A673 (cell line): ENCODE data around the gene LSM10.

ENCODE experiments used
- EZH2 ChIP-seq: fragments of 200-600 bp; sonication (generic); IDR thresholded peaks from 2 replicates; pipeline ENCODE4 v1.6.1; 2017; ENCODE audit warnings: borderline replicate concordance, low read depth, mild to moderate bottlenecking, mixed read lengths, antibody characterized with exemption, low read length; ENCODE audit not compliant: poor library complexity, severe bottlenecking
- TF ChIP-seq, protein P1 (sequence below): fragments of 300-800, 200-600 bp; sonication (generic); conservative IDR thresholded peaks from 2 replicates; pipeline ENCODE4 v1.5.1; 2017; ENCODE audit warnings: low read depth, mild to moderate bottlenecking, antibody characterized with exemption, low read length, moderate library complexity, mixed read lengths

DNA sequence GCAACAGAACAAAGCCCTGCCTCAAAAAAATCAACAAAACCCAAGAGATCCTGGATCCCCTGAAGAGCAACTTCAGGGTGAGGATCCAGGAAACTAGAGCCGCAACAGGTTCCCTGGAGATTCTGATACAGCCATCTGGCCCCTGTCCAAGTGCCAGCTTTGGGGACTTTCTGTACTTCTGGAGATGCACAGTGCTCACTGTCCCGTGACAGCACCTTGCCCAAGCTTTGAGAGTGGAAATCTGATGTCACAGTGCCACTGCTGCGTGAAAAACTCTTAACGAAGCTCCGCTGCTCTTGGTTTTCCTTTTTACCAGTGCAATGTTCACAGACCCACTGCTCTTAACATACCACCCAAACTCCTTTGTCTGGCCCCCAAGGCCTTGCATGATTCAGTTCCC lies 38.3 kb downstream of the LSM10 start:
- TF ChIP-seq, protein P1, sequence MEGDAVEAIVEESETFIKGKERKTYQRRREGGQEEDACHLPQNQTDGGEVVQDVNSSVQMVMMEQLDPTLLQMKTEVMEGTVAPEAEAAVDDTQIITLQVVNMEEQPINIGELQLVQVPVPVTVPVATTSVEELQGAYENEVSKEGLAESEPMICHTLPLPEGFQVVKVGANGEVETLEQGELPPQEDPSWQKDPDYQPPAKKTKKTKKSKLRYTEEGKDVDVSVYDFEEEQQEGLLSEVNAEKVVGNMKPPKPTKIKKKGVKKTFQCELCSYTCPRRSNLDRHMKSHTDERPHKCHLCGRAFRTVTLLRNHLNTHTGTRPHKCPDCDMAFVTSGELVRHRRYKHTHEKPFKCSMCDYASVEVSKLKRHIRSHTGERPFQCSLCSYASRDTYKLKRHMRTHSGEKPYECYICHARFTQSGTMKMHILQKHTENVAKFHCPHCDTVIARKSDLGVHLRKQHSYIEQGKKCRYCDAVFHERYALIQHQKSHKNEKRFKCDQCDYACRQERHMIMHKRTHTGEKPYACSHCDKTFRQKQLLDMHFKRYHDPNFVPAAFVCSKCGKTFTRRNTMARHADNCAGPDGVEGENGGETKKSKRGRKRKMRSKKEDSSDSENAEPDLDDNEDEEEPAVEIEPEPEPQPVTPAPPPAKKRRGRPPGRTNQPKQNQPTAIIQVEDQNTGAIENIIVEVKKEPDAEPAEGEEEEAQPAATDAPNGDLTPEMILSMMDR: no peak
- no peak for TF ChIP-seq EZH2
